Loucy (cell line): Measurements from ENCODE around the gene SHC4.

Source experiments
- H2AFZ ChIP-seq: fragments of 200-600 bp; sonication (generic); 2 replicates; pipeline ENCODE4 v1.6.0; 2016; ENCODE audit warnings: antibody characterized with exemption, mild to moderate bottlenecking, low read length, moderate library complexity
- H3F3A ChIP-seq: fragments of 200-600 bp; 2 replicates; pipeline ENCODE4 v1.6.0; 2016; ENCODE audit warnings: antibody characterized with exemption, low read depth, mild to moderate bottlenecking
- H3K27me3 ChIP-seq: fragments of 200-600 bp; sonication (generic); 2 replicates; pipeline ENCODE4 v1.6.1; 2014; ENCODE audit warnings: low read length, mild to moderate bottlenecking; ENCODE audit not compliant: insufficient read depth, poor library complexity, severe bottlenecking
- H3K36me3 ChIP-seq: fragments of 200-600 bp; sonication (generic); 2 replicates; pipeline ENCODE4 v1.6.1; 2016; ENCODE audit warnings: low read length; ENCODE audit not compliant: insufficient read depth
- H3K4me1 ChIP-seq: fragments of 200-600 bp; sonication (generic); 2 replicates; pipeline ENCODE4 v1.5.1; 2014; ENCODE audit warnings: low read length, mild to moderate bottlenecking; ENCODE audit not compliant: insufficient read depth, poor library complexity, severe bottlenecking
- H3K4me2 ChIP-seq: fragments of 200-600 bp; sonication (generic); 2 replicates; pipeline ENCODE4 v1.6.0; 2014; ENCODE audit warnings: antibody characterized with exemption, low read length, low read depth, mild to moderate bottlenecking; ENCODE audit not compliant: poor library complexity, severe bottlenecking
- H3K4me3 ChIP-seq: fragments of 200-600 bp; sonication (generic); 2 replicates; pipeline ENCODE4 v1.5.1; 2014; ENCODE audit warnings: low read length, mild to moderate bottlenecking, mixed read lengths; ENCODE audit not compliant: poor library complexity, severe bottlenecking
- H3K79me2 ChIP-seq: fragments of 200-600 bp; sonication (generic); 2 replicates; pipeline ENCODE4 v1.6.1; 2014; ENCODE audit warnings: low read length; ENCODE audit not compliant: insufficient read depth
- H3K9ac ChIP-seq: fragments of 200-600 bp; sonication (generic); 2 replicates; pipeline ENCODE4 v1.6.0; 2014; ENCODE audit warnings: mild to moderate bottlenecking, low read depth, low read length, moderate library complexity; ENCODE audit not compliant: poor library complexity, severe bottlenecking
- H3K9me2 ChIP-seq: fragments of 200-600 bp; sonication (generic); replicated peaks from 2 replicates; pipeline ENCODE4 v1.6.1; 2016; ENCODE audit warnings: low read depth, low read length, mixed read lengths
- H3K9me3 ChIP-seq: fragments of 200-600 bp; sonication (generic); 2 replicates; pipeline ENCODE4 v1.6.1; 2014; ENCODE audit warnings: mild to moderate bottlenecking, antibody characterized with exemption, low read length, low read depth; ENCODE audit not compliant: insufficient read depth
- H4K20me1 ChIP-seq: fragments of 200-600 bp; sonication (generic); 2 replicates; pipeline ENCODE4 v1.6.0; 2014; ENCODE audit warnings: antibody characterized with exemption, low read length, mild to moderate bottlenecking; ENCODE audit not compliant: insufficient read depth, poor library complexity, severe bottlenecking
- EZH2phosphoT487 ChIP-seq: fragments of 200-600 bp; IDR thresholded peaks from 2 replicates; pipeline ENCODE4 v1.6.1; 2018; ENCODE audit warnings: antibody characterized with exemption, mild to moderate bottlenecking, moderate library complexity, borderline replicate concordance
- TF ChIP-seq, protein P1 (sequence below): fragments of 200-600 bp; sonication (generic); conservative IDR thresholded peaks from 2 replicates; pipeline ENCODE4 v1.5.1; 2014; ENCODE audit warnings: mild to moderate bottlenecking, antibody characterized with exemption, low read length

SHC4 gene

GRCh38 chr15:48983300-48983699, 19.6 kb upstream of the SHC4 start:
- H3K79me2 ChIP-seq, result no peaks in the 10 kb centered on the region
- H3K9ac ChIP-seq, result no peak overlapping the region
- H4K20me1 ChIP-seq, result no peaks in the 10 kb centered on the region
- no peaks in the 10 kb centered on the region; the same call in 1 of the 2 replicates for H3K36me3 ChIP-seq
- H3F3A ChIP-seq, result no peaks in the 10 kb centered on the region
- H3K4me3 ChIP-seq, result no peak overlapping the region
- no peaks in the 10 kb centered on the region for H3K9me2 ChIP-seq
- no peak overlapping the region for H2AFZ ChIP-seq
- H3K4me2 ChIP-seq, result no peak overlapping the region
- no peaks in the 10 kb centered on the region for H3K9me3 ChIP-seq
- H3K4me1 ChIP-seq, result peaks cover 6% of the 10 kb centered on the region
- no peak for TF ChIP-seq EZH2phosphoT487
- TF ChIP-seq, protein P1, sequence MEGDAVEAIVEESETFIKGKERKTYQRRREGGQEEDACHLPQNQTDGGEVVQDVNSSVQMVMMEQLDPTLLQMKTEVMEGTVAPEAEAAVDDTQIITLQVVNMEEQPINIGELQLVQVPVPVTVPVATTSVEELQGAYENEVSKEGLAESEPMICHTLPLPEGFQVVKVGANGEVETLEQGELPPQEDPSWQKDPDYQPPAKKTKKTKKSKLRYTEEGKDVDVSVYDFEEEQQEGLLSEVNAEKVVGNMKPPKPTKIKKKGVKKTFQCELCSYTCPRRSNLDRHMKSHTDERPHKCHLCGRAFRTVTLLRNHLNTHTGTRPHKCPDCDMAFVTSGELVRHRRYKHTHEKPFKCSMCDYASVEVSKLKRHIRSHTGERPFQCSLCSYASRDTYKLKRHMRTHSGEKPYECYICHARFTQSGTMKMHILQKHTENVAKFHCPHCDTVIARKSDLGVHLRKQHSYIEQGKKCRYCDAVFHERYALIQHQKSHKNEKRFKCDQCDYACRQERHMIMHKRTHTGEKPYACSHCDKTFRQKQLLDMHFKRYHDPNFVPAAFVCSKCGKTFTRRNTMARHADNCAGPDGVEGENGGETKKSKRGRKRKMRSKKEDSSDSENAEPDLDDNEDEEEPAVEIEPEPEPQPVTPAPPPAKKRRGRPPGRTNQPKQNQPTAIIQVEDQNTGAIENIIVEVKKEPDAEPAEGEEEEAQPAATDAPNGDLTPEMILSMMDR, result no peak
- H3K27me3 ChIP-seq, result no peaks in the 10 kb centered on the region

GRCh38 chr15:48981941-48982340, 18.2 kb upstream of the SHC4 start:
- Histone ChIP-seq H3K4me2 (no peak overlapping the region), H2AFZ (no peak overlapping the region), H3K27me3 (no peaks in the 10 kb centered on the region), H3K36me3 (no peaks in the 10 kb centered on the region), H3K79me2 (no peaks in the 10 kb centered on the region), H3F3A (no peaks in the 10 kb centered on the region), H3K4me3 (no peak overlapping the region), H3K9me3 (no peaks in the 10 kb centered on the region), H3K4me1 (peaks cover 7% of the 10 kb centered on the region), H3K9ac (no peak overlapping the region), H4K20me1 (no peaks in the 10 kb centered on the region), H3K9me2 (no peaks in the 10 kb centered on the region)
- TF ChIP-seq, protein P1, result no peak
- TF ChIP-seq EZH2phosphoT487, result no peak

DNA sequence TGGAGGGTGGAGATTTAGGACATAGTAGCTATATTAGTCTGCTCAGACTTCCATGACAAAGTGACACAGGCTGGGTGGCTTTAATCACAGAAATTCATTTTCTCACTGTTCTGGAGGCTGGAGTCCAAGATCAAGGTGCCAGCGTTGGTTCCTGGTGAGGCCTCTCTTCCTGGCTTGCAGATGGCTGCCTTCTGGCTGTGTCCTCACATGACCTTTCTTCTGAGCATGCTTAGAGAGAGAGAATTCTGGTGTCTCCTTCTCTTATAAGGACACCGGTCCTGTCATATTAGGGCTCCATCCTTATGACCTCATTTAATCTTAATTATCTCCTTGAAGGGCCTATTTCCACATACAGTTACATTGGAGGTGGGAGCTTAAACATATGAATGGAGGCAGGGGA, 14.9 kb upstream of the SHC4 start:
- no peak overlapping the region for H3K4me3 ChIP-seq
- no peaks in the 10 kb centered on the region for H3K36me3 ChIP-seq
- peaks cover 7% of the 10 kb centered on the region for H3K4me1 ChIP-seq
- H3K27me3 ChIP-seq, result no peaks in the 10 kb centered on the region
- H3K4me2 ChIP-seq, result no peak overlapping the region
- H3K9ac ChIP-seq, result no peak overlapping the region
- TF ChIP-seq EZH2phosphoT487, result no peak
- TF ChIP-seq, protein P1, result no peak
- no peaks in the 10 kb centered on the region for H3K9me3 ChIP-seq
- H3K79me2 ChIP-seq, result no peaks in the 10 kb centered on the region
- H3K9me2 ChIP-seq, result no peaks in the 10 kb centered on the region
- peak overlapping the region; percentile 84 for H2AFZ ChIP-seq
- H4K20me1 ChIP-seq, result no peaks in the 10 kb centered on the region
- no peaks in the 10 kb centered on the region for H3F3A ChIP-seq
